ENCODE data around the gene RRAGD. TPM values are rescaled to one million over a fixed set of nuclear protein-coding genes. Genes with fewer than 3 reads are reported as not detected.

Gene RRAGD
- total RNA-seq, 4 donors from 2014 or later: 53.6 to 173 (median 106) TPM

GRCh38 chr6:89323511-89323971 is 88.5 kb downstream of the RRAGD start:
- DNase-seq (no peak), ATAC-seq (peak; percentile 21 to 56)
- in situ Hi-C loops (cut with MboI; ENCODE audit: low sequenced_read_pairs in 4 of 4): no loop called here
- H3K4me3 ChIP-seq: no peak overlapping the region
- intact Hi-C loops (cut with DNase I; ENCODE audit: low total_unique reads): no loop called here
- peaks cover 0 to 27% of the 10 kb centered on the region in 2 donors for H3K36me3 ChIP-seq
- no peaks in the 10 kb centered on the region for H3K9me3 ChIP-seq
- TF ChIP-seq POLR2A (IDR thresholded peaks at IDR 0.05): no peak
- no peak for TF ChIP-seq CTCF (IDR thresholded peaks at IDR 0.05 in 4 of 5, conservative IDR thresholded peaks at IDR 0.05 in 1 of 5)
- peaks cover 0 to 13% of the 10 kb centered on the region in 2 donors for H3K4me1 ChIP-seq
- no peaks in the 10 kb centered on the region for H3K27me3 ChIP-seq
- peak overlapping the region; percentile 29 to 49 (median 47) for H3K27ac ChIP-seq

GRCh38 chr6:89321131-89321970 is 90.7 kb downstream of the RRAGD start:
- H3K4me1 ChIP-seq: peaks cover 0 to 13% of the 10 kb centered on the region in 2 donors
- H3K9me3 ChIP-seq: no peaks in the 10 kb centered on the region
- in situ Hi-C loops (cut with MboI; ENCODE audit: low sequenced_read_pairs in 4 of 4) (no loop called here), intact Hi-C loops (cut with DNase I; ENCODE audit: low total_unique reads) (no loop called here)
- ATAC-seq: no peak
- no peak for DNase-seq
- H3K36me3 ChIP-seq: peaks cover 0 to 5% of the 10 kb centered on the region in 2 donors
- TF ChIP-seq CTCF (IDR thresholded peaks at IDR 0.05 in 4 of 5, conservative IDR thresholded peaks at IDR 0.05 in 1 of 5) (no peak), POLR2A (IDR thresholded peaks at IDR 0.05) (no peak)
- H3K27ac ChIP-seq: no peak overlapping the region
- no peak overlapping the region for H3K4me3 ChIP-seq
- H3K27me3 ChIP-seq: no peaks in the 10 kb centered on the region

GRCh38 chr6:89320012-89320559 is 92.0 kb downstream of the RRAGD start:
- no peak overlapping the region for H3K4me3 ChIP-seq
- intact Hi-C loops (cut with DNase I; ENCODE audit: low total_unique reads) (no loop called here), in situ Hi-C loops (cut with MboI; ENCODE audit: low sequenced_read_pairs in 4 of 4) (no loop called here)
- no peak for ATAC-seq
- H3K27ac ChIP-seq: no peak overlapping the region
- no peaks in the 10 kb centered on the region for H3K9me3 ChIP-seq
- H3K27me3 ChIP-seq: no peaks in the 10 kb centered on the region
- peaks cover 4 to 18% of the 10 kb centered on the region in 2 donors for H3K4me1 ChIP-seq
- no peak for DNase-seq
- TF ChIP-seq CTCF (IDR thresholded peaks at IDR 0.05 in 4 of 5, conservative IDR thresholded peaks at IDR 0.05 in 1 of 5): no peak
- TF ChIP-seq POLR2A (IDR thresholded peaks at IDR 0.05): no peak
- peaks cover 0 to 5% of the 10 kb centered on the region in 2 donors for H3K36me3 ChIP-seq

- H3K27ac ChIP-seq: no peak overlapping the region
- no peak for ATAC-seq
- DNase-seq: no peak
- in situ Hi-C loops (cut with MboI; ENCODE audit: low sequenced_read_pairs in 4 of 4) (no loop called here), intact Hi-C loops (cut with DNase I; ENCODE audit: low total_unique reads) (no loop called here)
- H3K27me3 ChIP-seq: no peaks in the 10 kb centered on the region
- H3K9me3 ChIP-seq: no peaks in the 10 kb centered on the region
- no peak for TF ChIP-seq CTCF (IDR thresholded peaks at IDR 0.05 in 4 of 5, conservative IDR thresholded peaks at IDR 0.05 in 1 of 5)
- no peak for TF ChIP-seq POLR2A (IDR thresholded peaks at IDR 0.05)
- H3K4me1 ChIP-seq: peaks cover 18 to 41% of the 10 kb centered on the region in 2 donors
- H3K4me3 ChIP-seq: no peak overlapping the region
- peaks cover 0 to 5% of the 10 kb centered on the region in 2 donors for H3K36me3 ChIP-seq
Measured at GRCh38 chr6:89317067-89317466, 95.0 kb downstream of the RRAGD start.
